Measurements from ENCODE around the gene SAAL1. TPM values are rescaled to one million over a fixed set of nuclear protein-coding genes. Genes with fewer than 3 reads are reported as not detected.
A peak's percentile ranks its signal among the peaks of the same experiment; 100 is the strongest.

The SAAL1 gene, protein sequence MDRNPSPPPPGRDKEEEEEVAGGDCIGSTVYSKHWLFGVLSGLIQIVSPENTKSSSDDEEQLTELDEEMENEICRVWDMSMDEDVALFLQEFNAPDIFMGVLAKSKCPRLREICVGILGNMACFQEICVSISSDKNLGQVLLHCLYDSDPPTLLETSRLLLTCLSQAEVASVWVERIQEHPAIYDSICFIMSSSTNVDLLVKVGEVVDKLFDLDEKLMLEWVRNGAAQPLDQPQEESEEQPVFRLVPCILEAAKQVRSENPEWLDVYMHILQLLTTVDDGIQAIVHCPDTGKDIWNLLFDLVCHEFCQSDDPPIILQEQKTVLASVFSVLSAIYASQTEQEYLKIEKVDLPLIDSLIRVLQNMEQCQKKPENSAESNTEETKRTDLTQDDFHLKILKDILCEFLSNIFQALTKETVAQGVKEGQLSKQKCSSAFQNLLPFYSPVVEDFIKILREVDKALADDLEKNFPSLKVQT
- 12.9 TPM for total RNA-seq
- 9.8 TPM for polyA plus RNA-seq (ENCODE audit: insufficient read depth, low read depth, low replicate concordance)
- long read RNA-seq, donor 1, partial matches to known transcripts = 0 of 6 reads
- long read RNA-seq, donor 1, other reads (novel, unspliced or antisense) = 0 of 6 reads
- long read RNA-seq, donor 2, partial matches to known transcripts = 0 of 6 reads
- long read RNA-seq, donor 2, other reads (novel, unspliced or antisense) = 0 of 6 reads
- long read RNA-seq, donor 3, partial matches to known transcripts = 0 of 2 reads
- long read RNA-seq, donor 3, other reads (novel, unspliced or antisense) = 0 of 2 reads
- long read RNA-seq, donor 4, partial matches to known transcripts = 0 of 6 reads
- long read RNA-seq, donor 4, other reads (novel, unspliced or antisense) = 0 of 6 reads
- long read RNA-seq, donor 5, partial matches to known transcripts = 0 of 1 reads
- long read RNA-seq, donor 5, other reads (novel, unspliced or antisense) = 0 of 1 reads
- long read RNA-seq, donor 6, partial matches to known transcripts = 0 of 8 reads
- long read RNA-seq, donor 6, other reads (novel, unspliced or antisense) = 0 of 8 reads
- long read RNA-seq, donor 7, partial matches to known transcripts = 0 of 4 reads
- long read RNA-seq, donor 7, other reads (novel, unspliced or antisense) = 3 of 4 reads
- long read RNA-seq, donor 8, transcript SAAL1-202 (12 exons, 1,582 nt) = major isoform, 6 of 8 reads
- long read RNA-seq, donor 8, partial matches to known transcripts = 0 of 8 reads
- long read RNA-seq, donor 8, other reads (novel, unspliced or antisense) = 0 of 8 reads
- long read RNA-seq, donor 9, partial matches to known transcripts = 0 of 4 reads
- long read RNA-seq, donor 9, other reads (novel, unspliced or antisense) = 0 of 4 reads
- long read RNA-seq, donor 10, partial matches to known transcripts = 0 of 4 reads
- long read RNA-seq, donor 10, other reads (novel, unspliced or antisense) = 0 of 4 reads

DNA sequence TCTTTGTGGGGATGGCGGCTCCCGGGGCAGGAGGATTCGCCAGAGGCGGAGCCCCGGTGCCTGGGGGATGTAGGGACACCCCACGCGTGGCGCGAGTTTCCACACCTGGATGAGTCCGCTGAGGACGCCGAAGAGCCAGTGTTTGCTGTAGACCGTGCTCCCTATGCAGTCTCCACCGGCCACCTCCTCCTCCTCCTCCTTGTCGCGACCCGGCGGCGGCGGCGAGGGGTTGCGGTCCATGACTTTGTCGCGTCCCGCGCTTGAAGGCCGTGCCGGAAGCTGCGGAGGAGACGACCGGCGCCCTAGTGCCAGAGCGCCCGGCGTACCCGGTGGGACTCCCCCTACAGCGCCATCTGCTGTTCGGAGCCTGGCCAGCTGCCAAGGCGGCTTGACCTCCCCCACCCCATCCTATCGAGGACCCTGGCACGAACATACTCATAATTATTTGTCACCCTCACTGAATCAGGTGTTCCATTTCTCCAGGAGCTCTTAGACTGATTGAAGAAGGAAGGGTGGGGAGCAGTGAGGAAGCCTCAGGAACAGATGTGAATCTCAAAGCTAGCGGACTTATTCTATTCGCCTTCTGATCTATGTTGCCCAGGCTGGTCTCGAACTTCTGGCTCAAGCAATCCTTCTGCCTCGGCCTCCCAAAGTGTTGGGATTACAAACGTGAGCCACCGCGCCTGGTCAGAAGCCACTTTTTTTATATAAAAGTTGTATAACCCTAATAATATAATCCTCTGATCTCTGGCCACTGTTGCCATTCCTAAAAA lies at the start of gene SAAL1:
Gene SAAL1, minus strand, starts transcription at position 281 of the 773 bp plus-strand sequence. Its CDS starts 41 bp downstream, at position 240.
- intact Hi-C loops (cut with DNase I) = no loop called here
- H3K36me3 ChIP-seq (ENCODE audit: control insufficient read depth in 2 of 3, insufficient read depth in 3 of 3, low read length in 3 of 3) = peaks cover 0 to 6% (median under 1%) of the 10 kb centered on the region in 3 donors
- no peak within 1 kb of the TSS for H3K27ac ChIP-seq (ENCODE audit: low read depth in 2 of 2, low read length in 2 of 2)
- TF ChIP-seq, protein P1, sequence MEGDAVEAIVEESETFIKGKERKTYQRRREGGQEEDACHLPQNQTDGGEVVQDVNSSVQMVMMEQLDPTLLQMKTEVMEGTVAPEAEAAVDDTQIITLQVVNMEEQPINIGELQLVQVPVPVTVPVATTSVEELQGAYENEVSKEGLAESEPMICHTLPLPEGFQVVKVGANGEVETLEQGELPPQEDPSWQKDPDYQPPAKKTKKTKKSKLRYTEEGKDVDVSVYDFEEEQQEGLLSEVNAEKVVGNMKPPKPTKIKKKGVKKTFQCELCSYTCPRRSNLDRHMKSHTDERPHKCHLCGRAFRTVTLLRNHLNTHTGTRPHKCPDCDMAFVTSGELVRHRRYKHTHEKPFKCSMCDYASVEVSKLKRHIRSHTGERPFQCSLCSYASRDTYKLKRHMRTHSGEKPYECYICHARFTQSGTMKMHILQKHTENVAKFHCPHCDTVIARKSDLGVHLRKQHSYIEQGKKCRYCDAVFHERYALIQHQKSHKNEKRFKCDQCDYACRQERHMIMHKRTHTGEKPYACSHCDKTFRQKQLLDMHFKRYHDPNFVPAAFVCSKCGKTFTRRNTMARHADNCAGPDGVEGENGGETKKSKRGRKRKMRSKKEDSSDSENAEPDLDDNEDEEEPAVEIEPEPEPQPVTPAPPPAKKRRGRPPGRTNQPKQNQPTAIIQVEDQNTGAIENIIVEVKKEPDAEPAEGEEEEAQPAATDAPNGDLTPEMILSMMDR (IDR thresholded peaks at IDR 0.05; ENCODE audit: borderline replicate concordance, extremely low read depth, insufficient read depth) = peak; percentile 79
- H3K9me3 ChIP-seq (ENCODE audit: control insufficient read depth in 2 of 3, insufficient read depth in 1 of 3, low read length in 3 of 3) = no peaks in the 10 kb centered on the region
- FAIRE-seq (no peak), DNase-seq (peak; percentile 90 to 95 (median 92))
- H3K4me3 ChIP-seq (ENCODE audit: low read length in 3 of 3) = peak within 1 kb of the TSS; percentile 81 to 90 (median 88)
- H3K9ac ChIP-seq (ENCODE audit: low read length in 3 of 3) = peak within 1 kb of the TSS; percentile 51 to 93 (median 70)
- no peaks in the 10 kb centered on the region for H3K27me3 ChIP-seq (ENCODE audit: control insufficient read depth, insufficient read depth, low read length)
- H3K4me1 ChIP-seq (ENCODE audit: control insufficient read depth in 2 of 3, insufficient read depth in 2 of 3, low read depth in 1 of 3, low read length in 3 of 3) = peaks cover 0 to 6% (median 0%) of the 10 kb centered on the region in 3 donors

DNA sequence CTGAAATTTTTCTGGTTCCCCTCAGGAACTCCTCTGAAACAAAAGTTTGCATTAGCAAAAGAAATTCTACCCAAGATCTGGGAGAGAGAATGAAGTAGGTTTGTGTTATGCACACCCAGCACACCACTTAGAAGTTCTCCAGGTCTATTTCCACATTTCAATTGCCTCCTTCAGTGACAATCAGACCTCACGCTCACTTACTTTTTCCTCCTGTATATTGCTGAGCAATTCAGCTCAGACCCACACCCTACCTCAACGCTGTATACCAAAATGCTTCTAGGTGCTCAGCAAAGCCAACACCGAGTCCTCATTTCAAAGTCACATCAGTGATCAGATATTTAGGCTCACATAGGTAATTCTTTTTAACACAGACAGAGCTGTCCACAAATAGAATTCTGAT lies 45.7 kb upstream of the SAAL1 start:
- no peaks in the 10 kb centered on the region for H3K27me3 ChIP-seq (ENCODE audit: control insufficient read depth, insufficient read depth, low read length)
- no peak overlapping the region for H3K27ac ChIP-seq (ENCODE audit: low read depth in 2 of 2, low read length in 2 of 2)
- no peaks in the 10 kb centered on the region for H3K4me1 ChIP-seq (ENCODE audit: control insufficient read depth in 2 of 3, insufficient read depth in 2 of 3, low read depth in 1 of 3, low read length in 3 of 3)
- intact Hi-C loops (cut with DNase I) = no loop called here
- DNase-seq = no peak
- no peak for FAIRE-seq
- H3K4me3 ChIP-seq (ENCODE audit: low read length in 3 of 3) = no peak overlapping the region
- H3K9me3 ChIP-seq (ENCODE audit: control insufficient read depth in 2 of 3, insufficient read depth in 1 of 3, low read length in 3 of 3) = no peaks in the 10 kb centered on the region
- no peak overlapping the region for H3K9ac ChIP-seq (ENCODE audit: low read length in 3 of 3)
- TF ChIP-seq, protein P1 (IDR thresholded peaks at IDR 0.05; ENCODE audit: borderline replicate concordance, extremely low read depth, insufficient read depth) = no peak
- H3K36me3 ChIP-seq (ENCODE audit: control insufficient read depth in 2 of 3, insufficient read depth in 3 of 3, low read length in 3 of 3) = no peaks in the 10 kb centered on the region

DNA sequence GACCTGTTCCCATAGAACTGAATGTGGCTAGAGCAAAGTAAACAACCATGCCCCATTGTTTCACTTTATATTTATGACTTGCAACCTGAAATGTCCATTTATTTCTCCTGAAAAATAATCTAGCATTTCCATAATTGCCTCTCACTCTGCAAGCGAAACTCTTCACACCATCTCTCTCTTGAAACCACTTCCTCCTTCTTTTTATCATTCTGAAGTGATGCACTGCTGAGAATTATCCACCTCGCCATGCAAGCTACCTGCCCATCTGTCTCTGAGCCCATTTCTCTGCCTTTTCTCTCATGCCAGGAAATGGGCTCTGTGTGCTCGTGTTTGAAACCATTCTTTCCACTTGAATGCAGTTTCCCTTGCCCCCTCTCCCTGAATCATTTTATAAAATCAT lies 40.0 kb upstream of the SAAL1 start:
- no peaks in the 10 kb centered on the region for H3K4me1 ChIP-seq (ENCODE audit: control insufficient read depth in 2 of 3, insufficient read depth in 2 of 3, low read depth in 1 of 3, low read length in 3 of 3)
- TF ChIP-seq, protein P1 (IDR thresholded peaks at IDR 0.05; ENCODE audit: borderline replicate concordance, extremely low read depth, insufficient read depth) = no peak
- H3K9me3 ChIP-seq (ENCODE audit: control insufficient read depth in 2 of 3, insufficient read depth in 1 of 3, low read length in 3 of 3) = no peaks in the 10 kb centered on the region
- no peaks in the 10 kb centered on the region for H3K27me3 ChIP-seq (ENCODE audit: control insufficient read depth, insufficient read depth, low read length)
- FAIRE-seq (no peak), DNase-seq (no peak)
- no peaks in the 10 kb centered on the region for H3K36me3 ChIP-seq (ENCODE audit: control insufficient read depth in 2 of 3, insufficient read depth in 3 of 3, low read length in 3 of 3)
- intact Hi-C loops (cut with DNase I) = no loop called here
- H3K27ac ChIP-seq (ENCODE audit: low read depth in 2 of 2, low read length in 2 of 2) = no peak overlapping the region
- no peak overlapping the region for H3K4me3 ChIP-seq (ENCODE audit: low read length in 3 of 3)
- no peak overlapping the region for H3K9ac ChIP-seq (ENCODE audit: low read length in 3 of 3)
